Iris pigment epithelial cell (primary cell): Measurements from ENCODE around the gene CTSF.

Experiments
- DNase-seq: peaks from one replicate; pipeline ENCODE4 v3.0.0-alpha.2; 2011; ENCODE audit warnings: low read depth

CTSF gene

DNA sequence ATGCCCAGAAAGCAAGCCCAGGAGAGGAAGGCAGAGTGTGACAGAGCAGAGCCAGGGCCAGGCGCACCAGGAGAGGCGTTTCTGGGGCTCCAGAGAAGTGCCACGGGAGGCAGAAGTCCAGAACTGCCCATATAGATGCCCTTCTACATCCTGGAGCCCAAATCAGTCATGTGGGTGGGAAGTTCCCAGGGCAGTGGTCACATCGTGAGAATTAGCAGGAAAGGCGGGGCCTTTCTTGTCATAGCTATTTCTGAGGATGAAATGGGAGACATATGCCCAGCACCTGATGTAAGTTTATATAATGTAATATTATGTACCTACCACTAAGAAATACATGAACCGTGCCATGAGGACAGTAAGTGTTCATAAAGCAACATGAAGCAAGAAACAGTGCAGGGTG is 35.6 kb downstream of the CTSF start:
- no peak for DNase-seq

DNA sequence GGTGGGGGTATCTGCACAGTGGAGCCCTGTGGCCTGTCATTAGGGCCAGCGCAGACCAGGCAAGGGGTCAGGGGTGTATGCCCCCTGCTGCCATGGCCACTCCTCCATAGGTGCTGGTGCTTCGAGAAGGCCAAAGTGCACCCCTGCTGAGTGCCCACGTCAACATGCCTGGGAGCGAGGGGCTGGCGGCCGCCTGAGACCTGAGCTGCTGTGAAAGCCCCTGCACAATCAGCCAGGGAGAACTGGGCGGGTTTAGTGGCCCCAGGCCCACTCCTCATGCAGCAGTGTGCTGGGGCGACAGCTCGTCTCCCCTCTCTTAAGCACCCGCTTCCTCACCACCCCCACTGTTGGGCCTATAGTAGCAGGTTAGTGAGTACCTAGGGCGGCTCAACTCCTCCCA is 36.6 kb downstream of the CTSF start:
- no peak for DNase-seq

- DNase-seq = no peak
Observed at GRCh38 chr11:66530927-66531709, 37.3 kb downstream of the CTSF start.

DNA sequence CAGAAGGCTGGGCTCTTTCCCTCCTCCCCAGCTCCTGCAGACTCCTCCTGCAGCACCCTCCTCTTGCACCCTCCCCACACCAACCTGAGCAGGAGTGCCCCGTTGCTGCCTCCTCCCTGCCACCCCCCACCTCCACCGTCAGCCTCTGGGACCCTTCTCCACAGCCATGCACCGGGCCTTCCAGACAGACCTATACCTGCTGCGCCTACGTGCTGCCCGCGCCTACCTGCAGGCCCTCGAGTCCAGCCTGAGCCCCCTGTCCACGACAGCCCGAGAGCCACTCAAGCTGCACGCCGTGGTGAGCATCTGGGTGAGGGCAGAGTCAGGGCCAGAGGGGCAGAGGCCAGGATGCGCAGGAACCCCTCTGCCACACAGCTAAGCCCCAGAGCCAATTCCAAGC is 38.8 kb downstream of the CTSF start:
- no peak for DNase-seq

- DNase-seq = no peak
Observed at GRCh38 chr11:66529069-66529468, 39.3 kb downstream of the CTSF start.

DNA sequence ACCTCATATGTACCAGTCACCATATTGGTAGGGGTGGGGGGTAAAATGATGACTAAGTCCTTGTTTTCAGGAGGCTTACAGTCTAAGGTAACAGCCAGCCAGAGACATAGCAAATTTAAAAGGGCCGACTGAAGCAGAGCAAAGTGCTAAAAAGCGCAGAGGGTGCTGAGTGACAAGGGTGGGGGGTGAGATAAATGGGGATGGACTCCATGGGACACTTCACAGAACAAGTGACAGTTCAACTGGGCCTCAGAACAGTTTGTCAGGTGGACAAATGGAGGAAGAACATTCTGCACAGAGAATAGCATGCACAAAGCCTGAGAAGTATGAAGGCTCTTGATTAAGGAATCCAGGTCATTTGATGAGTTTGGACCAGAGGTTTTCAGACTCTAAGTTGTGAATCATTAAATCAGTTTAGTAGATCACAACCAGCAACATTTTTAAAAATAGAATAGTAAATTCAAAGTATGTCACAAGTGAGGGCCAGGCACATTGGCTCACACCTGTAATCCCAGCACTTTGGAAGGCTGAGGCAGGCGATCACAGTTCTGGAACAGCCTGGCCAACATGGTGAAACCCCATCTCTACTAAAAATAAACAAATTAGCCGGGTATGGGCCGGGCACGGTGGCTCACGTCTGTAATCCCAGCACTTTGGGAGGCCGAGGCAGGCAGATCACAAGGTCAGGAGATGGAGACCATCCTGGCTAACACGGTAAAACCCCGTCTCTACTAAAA is 43.9 kb downstream of the CTSF start:
- no peak for DNase-seq

DNA sequence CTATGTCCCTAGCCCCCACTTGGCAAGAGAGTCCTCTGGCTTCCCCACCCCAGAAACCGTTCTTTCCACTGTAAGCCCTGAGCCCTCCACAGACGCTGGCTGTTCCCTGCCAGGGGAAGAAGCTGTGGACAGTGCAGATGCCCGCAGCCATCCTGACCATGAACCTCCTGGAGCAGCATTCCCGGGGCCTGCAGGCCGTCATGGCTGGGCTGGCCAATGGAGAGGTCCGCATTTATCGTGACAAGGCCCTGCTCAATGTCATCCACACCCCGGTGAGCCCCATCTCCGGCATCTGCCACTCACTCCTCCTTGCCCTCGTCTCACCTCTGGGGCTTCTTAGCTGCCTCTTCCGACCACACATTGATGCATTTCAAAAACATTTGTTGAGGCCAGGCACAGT is 44.8 kb downstream of the CTSF start:
- no peak for DNase-seq
